ENCODE results near the gene SMARCAD1. TPM values are rescaled to one million over a fixed set of nuclear protein-coding genes. Genes with fewer than 3 reads are reported as not detected.

Gene SMARCAD1
- total and polyA plus RNA-seq, 5 donors from 2014 or later = 10.4 to 17.6 (median 12.5) TPM

DNA sequence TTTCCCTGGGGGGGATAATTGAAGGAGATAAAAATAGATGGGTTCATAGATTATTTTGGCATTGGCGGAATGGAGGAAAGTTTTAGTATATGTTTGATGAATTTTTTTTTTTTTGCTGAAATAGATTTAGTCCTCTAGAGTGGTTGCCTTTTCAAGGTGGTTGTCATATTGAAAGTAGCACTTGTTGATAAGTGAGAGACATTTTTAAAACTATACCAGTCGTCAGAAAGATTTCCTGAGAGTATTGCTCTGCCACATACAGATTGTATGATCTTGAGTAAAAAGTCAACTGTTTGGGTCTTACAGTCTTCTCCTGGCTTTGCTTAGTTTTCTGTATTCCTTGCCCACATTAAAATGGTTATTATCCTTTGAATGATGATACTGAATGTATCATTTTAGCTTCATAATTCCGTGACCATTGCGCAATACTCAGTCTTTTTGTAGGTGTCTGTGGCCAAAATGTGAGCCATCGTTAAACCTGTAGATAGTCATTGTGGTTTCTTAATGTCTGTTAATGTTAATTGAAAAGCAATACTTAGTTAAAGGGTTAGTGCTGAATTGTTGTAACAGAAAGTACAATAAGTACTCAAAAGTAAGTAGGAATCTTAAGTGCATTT lies 7.1 kb downstream of the SMARCAD1 start:
- ATAC-seq (ENCODE audit: low read depth in 2 of 2) (no peak), DNase-seq (peak in 1 of 3 donors; percentile 11)
- H3K4me3 ChIP-seq (ENCODE audit: low read depth, low read length) = no peak overlapping the region
- H3K27ac ChIP-seq (ENCODE audit: insufficient read depth, low read length, poor library complexity, severe bottlenecking) = no peak overlapping the region
- H3K36me3 ChIP-seq (ENCODE audit: control insufficient read depth, insufficient read depth, low read length) = peaks cover 35% of the 10 kb centered on the region
- H3K4me1 ChIP-seq (ENCODE audit: control insufficient read depth, insufficient read depth, low read length, poor library complexity, severe bottlenecking) = peaks cover under 1% of the 10 kb centered on the region
- no peaks in the 10 kb centered on the region for H3K9me3 ChIP-seq (ENCODE audit: control insufficient read depth in 2 of 2, low read length in 2 of 2)
- no peaks in the 10 kb centered on the region for H3K9me3 Mint-ChIP-seq
- H3K27me3 Mint-ChIP-seq = no peaks in the 10 kb centered on the region
- H3K4me3 Mint-ChIP-seq = peak overlapping the region in 2 of 4 donors; percentile 11 to 68
- peaks cover 59% of the 10 kb centered on the region for H3K36me3 Mint-ChIP-seq
- peaks cover 41 to 65% (median 45%) of the 10 kb centered on the region in 4 donors for H3K4me1 Mint-ChIP-seq
- no peaks in the 10 kb centered on the region for H3K27me3 ChIP-seq (ENCODE audit: control insufficient read depth, insufficient read depth, low read length)
- peak overlapping the region; percentile 21 to 68 (median 49) for H3K27ac Mint-ChIP-seq

DNA sequence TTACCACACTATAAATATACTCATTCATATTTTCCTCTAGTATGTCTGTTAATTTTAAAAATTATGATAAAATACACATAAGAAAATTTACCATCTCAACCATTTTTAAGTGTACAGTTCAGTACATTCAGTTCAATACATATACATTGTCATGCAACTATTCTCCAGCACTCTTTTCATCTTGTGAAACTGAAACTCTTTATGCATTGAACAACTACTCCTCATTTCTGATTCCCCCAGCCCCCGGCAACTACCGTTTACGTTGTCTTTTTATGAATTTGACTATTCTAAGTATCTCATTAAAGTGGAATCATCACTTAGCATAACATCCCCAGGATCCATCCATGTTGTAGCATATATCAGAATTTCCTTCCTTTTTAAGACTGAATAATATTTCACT lies 8.7 kb downstream of the SMARCAD1 start:
- peaks cover 47% of the 10 kb centered on the region for H3K36me3 ChIP-seq (ENCODE audit: control insufficient read depth, insufficient read depth, low read length)
- peaks cover 37 to 58% (median 42%) of the 10 kb centered on the region in 4 donors for H3K4me1 Mint-ChIP-seq
- peak overlapping the region in 1 of 4 donors; percentile 4 for H3K4me3 Mint-ChIP-seq

DNA sequence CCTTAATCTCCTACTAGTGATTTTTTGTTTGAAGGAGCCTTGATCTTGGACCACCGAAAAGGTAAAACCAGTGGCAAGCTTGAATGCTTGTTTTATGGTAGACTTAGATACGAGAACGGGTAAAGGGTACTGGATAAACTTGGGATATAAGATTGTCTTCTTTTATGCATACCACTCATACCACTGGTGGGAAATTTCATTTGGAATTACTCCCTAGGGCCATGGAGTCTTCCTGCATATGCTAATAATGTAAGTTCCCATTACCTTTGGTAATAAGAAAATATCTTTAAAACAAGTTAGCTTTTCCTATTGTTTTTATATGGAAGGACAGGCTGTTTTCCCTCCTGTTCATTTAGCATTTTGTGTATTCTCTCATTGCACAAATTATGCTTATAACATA lies 11.7 kb downstream of the SMARCAD1 start:
- Mint-ChIP-seq H3K9me3 (no peaks in the 10 kb centered on the region), H3K4me1 (peaks cover 27 to 44% (median 38%) of the 10 kb centered on the region in 4 donors), H3K27me3 (no peaks in the 10 kb centered on the region), H3K27ac (no peak overlapping the region), H3K36me3 (peaks cover 31% of the 10 kb centered on the region), H3K4me3 (no peak overlapping the region)
- Histone ChIP-seq H3K27ac (ENCODE audit: insufficient read depth, low read length, poor library complexity, severe bottlenecking) (no peak overlapping the region), H3K27me3 (ENCODE audit: control insufficient read depth, insufficient read depth, low read length) (no peaks in the 10 kb centered on the region), H3K36me3 (ENCODE audit: control insufficient read depth, insufficient read depth, low read length) (peaks cover 35% of the 10 kb centered on the region), H3K4me1 (ENCODE audit: control insufficient read depth, insufficient read depth, low read length, poor library complexity, severe bottlenecking) (no peaks in the 10 kb centered on the region), H3K4me3 (ENCODE audit: low read depth, low read length) (no peak overlapping the region), H3K9me3 (ENCODE audit: control insufficient read depth in 2 of 2, low read length in 2 of 2) (no peaks in the 10 kb centered on the region)
- no peak for DNase-seq
- no peak for ATAC-seq (ENCODE audit: low read depth in 2 of 2)

More for the DNA sequence above, 8.7 kb downstream of the SMARCAD1 start:
- Histone ChIP-seq H3K4me1 (ENCODE audit: control insufficient read depth, insufficient read depth, low read length, poor library complexity, severe bottlenecking) (no peaks in the 10 kb centered on the region), H3K4me3 (ENCODE audit: low read depth, low read length) (peak overlapping the region; percentile 49), H3K27me3 (ENCODE audit: control insufficient read depth, insufficient read depth, low read length) (no peaks in the 10 kb centered on the region), H3K9me3 (ENCODE audit: control insufficient read depth in 2 of 2, low read length in 2 of 2) (no peaks in the 10 kb centered on the region), H3K27ac (ENCODE audit: insufficient read depth, low read length, poor library complexity, severe bottlenecking) (no peak overlapping the region)
- Mint-ChIP-seq H3K27ac (peak overlapping the region in 2 of 3 donors; percentile 10 to 52), H3K36me3 (peaks cover 53% of the 10 kb centered on the region), H3K27me3 (no peaks in the 10 kb centered on the region), H3K9me3 (no peaks in the 10 kb centered on the region)
- ATAC-seq (ENCODE audit: low read depth in 2 of 2) (no peak), DNase-seq (peak in 1 of 3 donors; percentile 49)

DNA sequence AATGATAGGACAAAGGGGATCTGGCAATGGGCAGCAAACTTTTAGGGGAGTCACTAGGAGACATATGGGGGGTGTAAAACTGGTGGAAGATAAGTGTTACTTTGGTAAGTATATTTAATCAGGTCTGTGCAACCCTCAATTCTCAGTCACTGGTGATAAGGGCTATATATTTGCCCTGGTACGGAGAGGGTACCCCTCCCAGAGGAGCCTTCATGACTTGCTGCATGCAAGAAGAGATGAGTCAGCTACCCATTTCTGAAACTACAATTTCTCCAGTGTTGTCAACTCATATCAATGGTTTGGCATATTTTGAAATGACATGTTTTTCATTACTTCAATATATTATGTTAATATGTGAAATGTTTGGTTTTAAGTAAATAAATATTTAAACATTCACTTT lies 14.3 kb downstream of the SMARCAD1 start:
- H3K27me3 ChIP-seq (ENCODE audit: control insufficient read depth, insufficient read depth, low read length) = no peaks in the 10 kb centered on the region
- Mint-ChIP-seq H3K27me3 (no peaks in the 10 kb centered on the region), H3K4me3 (no peak overlapping the region), H3K36me3 (peaks cover 24% of the 10 kb centered on the region), H3K9me3 (no peaks in the 10 kb centered on the region), H3K27ac (no peak overlapping the region), H3K4me1 (peaks cover 24 to 35% (median 31%) of the 10 kb centered on the region in 4 donors)
- no peak for ATAC-seq (ENCODE audit: low read depth in 2 of 2)
- no peak for DNase-seq
- no peaks in the 10 kb centered on the region for H3K4me1 ChIP-seq (ENCODE audit: control insufficient read depth, insufficient read depth, low read length, poor library complexity, severe bottlenecking)
- peaks cover 26% of the 10 kb centered on the region for H3K36me3 ChIP-seq (ENCODE audit: control insufficient read depth, insufficient read depth, low read length)
- no peak overlapping the region for H3K27ac ChIP-seq (ENCODE audit: insufficient read depth, low read length, poor library complexity, severe bottlenecking)
- no peaks in the 10 kb centered on the region for H3K9me3 ChIP-seq (ENCODE audit: control insufficient read depth in 2 of 2, low read length in 2 of 2)
- no peak overlapping the region for H3K4me3 ChIP-seq (ENCODE audit: low read depth, low read length)

DNA sequence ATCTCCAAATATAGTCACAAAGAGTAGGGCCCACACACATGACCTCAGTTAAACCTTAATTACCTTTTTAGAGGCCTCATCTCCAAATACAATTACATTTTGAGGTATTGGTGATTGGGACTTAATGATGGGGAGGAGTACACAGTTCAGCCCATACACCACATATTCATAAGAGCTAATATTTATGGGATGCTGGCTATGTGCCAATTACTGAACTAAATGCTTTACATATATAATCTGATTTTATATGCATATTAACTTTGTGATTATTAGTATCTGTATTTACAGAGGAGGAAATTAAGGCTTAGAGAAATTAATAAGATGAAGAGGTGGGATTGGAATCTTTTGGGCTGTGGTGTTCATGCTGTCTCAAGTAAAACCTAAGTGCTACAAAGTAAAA lies 17.8 kb downstream of the SMARCAD1 start:
- no peaks in the 10 kb centered on the region for H3K27me3 Mint-ChIP-seq
- H3K4me1 ChIP-seq (ENCODE audit: control insufficient read depth, insufficient read depth, low read length, poor library complexity, severe bottlenecking) = no peaks in the 10 kb centered on the region
- DNase-seq = no peak

DNA sequence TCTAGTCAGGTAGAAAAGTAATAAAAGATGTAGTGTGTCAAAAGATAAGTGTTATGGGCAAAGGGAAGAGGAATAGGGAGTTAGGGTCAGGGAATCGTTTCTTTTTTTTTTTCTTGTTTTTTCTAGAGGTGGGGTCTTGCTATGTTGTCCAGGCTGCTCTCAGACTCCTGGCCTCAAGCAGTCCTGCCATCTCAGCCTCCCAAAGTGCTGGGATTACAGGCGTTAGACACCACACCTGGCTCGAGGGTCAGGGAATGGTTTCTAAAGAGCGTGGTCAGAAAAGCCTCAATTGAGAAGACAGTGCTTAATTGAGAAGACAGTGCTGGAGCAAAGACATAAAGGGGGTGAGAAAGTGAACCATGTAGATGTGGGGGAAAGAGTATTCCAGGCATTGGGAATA lies 19.1 kb downstream of the SMARCAD1 start:
- Mint-ChIP-seq H3K4me1 (peaks cover 29 to 35% (median 33%) of the 10 kb centered on the region in 4 donors), H3K4me3 (no peak overlapping the region), H3K9me3 (no peaks in the 10 kb centered on the region), H3K36me3 (peaks cover 39% of the 10 kb centered on the region), H3K27ac (peak overlapping the region in 1 of 3 donors; percentile 33), H3K27me3 (no peaks in the 10 kb centered on the region)
- DNase-seq = no peak
- Histone ChIP-seq H3K27me3 (ENCODE audit: control insufficient read depth, insufficient read depth, low read length) (no peaks in the 10 kb centered on the region), H3K9me3 (ENCODE audit: control insufficient read depth in 2 of 2, low read length in 2 of 2) (no peaks in the 10 kb centered on the region), H3K4me3 (ENCODE audit: low read depth, low read length) (no peak overlapping the region), H3K36me3 (ENCODE audit: control insufficient read depth, insufficient read depth, low read length) (peaks cover 18% of the 10 kb centered on the region), H3K27ac (ENCODE audit: insufficient read depth, low read length, poor library complexity, severe bottlenecking) (no peak overlapping the region), H3K4me1 (ENCODE audit: control insufficient read depth, insufficient read depth, low read length, poor library complexity, severe bottlenecking) (no peaks in the 10 kb centered on the region)
- no peak for ATAC-seq (ENCODE audit: low read depth in 2 of 2)

More for the DNA sequence above, 17.8 kb downstream of the SMARCAD1 start:
- Mint-ChIP-seq H3K4me1 (peaks cover 29 to 39% (median 31%) of the 10 kb centered on the region in 4 donors), H3K27ac (no peak overlapping the region), H3K4me3 (no peak overlapping the region), H3K36me3 (peaks cover 33% of the 10 kb centered on the region), H3K9me3 (no peaks in the 10 kb centered on the region)
- H3K9me3 ChIP-seq (ENCODE audit: control insufficient read depth in 2 of 2, low read length in 2 of 2) = no peaks in the 10 kb centered on the region
- ATAC-seq (ENCODE audit: low read depth in 2 of 2) = no peak
- H3K27me3 ChIP-seq (ENCODE audit: control insufficient read depth, insufficient read depth, low read length) = no peaks in the 10 kb centered on the region
- no peak overlapping the region for H3K4me3 ChIP-seq (ENCODE audit: low read depth, low read length)
- no peak overlapping the region for H3K27ac ChIP-seq (ENCODE audit: insufficient read depth, low read length, poor library complexity, severe bottlenecking)
- peaks cover 24% of the 10 kb centered on the region for H3K36me3 ChIP-seq (ENCODE audit: control insufficient read depth, insufficient read depth, low read length)

DNA sequence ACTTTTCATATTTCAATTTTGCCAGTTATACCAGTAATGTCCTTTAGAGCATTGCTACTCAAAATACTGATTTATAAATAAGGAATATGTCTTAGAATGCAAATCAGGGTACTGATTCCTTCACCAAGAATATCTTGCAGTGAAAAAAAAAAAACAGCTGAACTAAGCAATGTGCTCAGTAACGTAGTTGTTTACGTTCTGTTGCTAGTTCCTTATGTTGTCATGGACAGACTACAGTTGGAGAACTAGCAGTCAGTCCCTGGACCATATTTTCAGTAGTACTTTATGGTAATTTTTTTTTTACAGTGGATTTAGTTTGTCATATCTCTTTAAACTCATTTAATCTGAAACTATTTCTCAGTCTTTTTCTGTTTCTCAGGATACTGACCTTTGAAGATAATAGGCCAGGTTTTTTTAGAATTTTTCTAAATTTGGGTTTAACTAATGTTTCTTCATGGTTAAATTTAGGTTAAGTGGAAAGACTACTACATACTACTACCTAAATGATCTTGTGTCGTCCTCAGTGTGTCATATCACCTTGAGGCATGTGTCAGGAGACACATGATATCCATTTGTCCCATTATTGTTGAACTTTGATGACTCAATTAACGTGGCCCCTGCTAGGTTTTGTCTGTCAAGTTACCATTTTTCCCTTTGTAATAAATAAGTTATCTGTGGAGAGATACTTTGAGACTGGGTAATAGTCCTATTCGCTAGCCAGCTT lies 21.0 kb downstream of the SMARCAD1 start:
- DNase-seq (no peak), ATAC-seq (ENCODE audit: low read depth in 2 of 2) (no peak)
- no peaks in the 10 kb centered on the region for H3K27me3 ChIP-seq (ENCODE audit: control insufficient read depth, insufficient read depth, low read length)
- peaks cover 22% of the 10 kb centered on the region for H3K36me3 ChIP-seq (ENCODE audit: control insufficient read depth, insufficient read depth, low read length)
- Mint-ChIP-seq H3K36me3 (peaks cover 44% of the 10 kb centered on the region), H3K4me1 (peaks cover 32 to 35% (median 33%) of the 10 kb centered on the region in 4 donors), H3K9me3 (no peaks in the 10 kb centered on the region), H3K4me3 (no peak overlapping the region), H3K27ac (no peak overlapping the region), H3K27me3 (no peaks in the 10 kb centered on the region)
- no peaks in the 10 kb centered on the region for H3K4me1 ChIP-seq (ENCODE audit: control insufficient read depth, insufficient read depth, low read length, poor library complexity, severe bottlenecking)
- H3K4me3 ChIP-seq (ENCODE audit: low read depth, low read length) = no peak overlapping the region
- no peak overlapping the region for H3K27ac ChIP-seq (ENCODE audit: insufficient read depth, low read length, poor library complexity, severe bottlenecking)
- no peaks in the 10 kb centered on the region for H3K9me3 ChIP-seq (ENCODE audit: control insufficient read depth in 2 of 2, low read length in 2 of 2)

Data from CD4-positive, CD25-positive, alpha-beta regulatory T cell (primary cell).